H1 (cell line): ENCODE measurements around the gene TMPRSS13. TPM values are rescaled to one million over a fixed set of nuclear protein-coding genes. Genes with fewer than 3 reads are reported as not detected.

Experiments
- ASH2L ChIP-seq: fragments of 200-600, 300-600 bp; sonication (generic); IDR thresholded peaks from one replicate; pipeline ENCODE4 v1.7.1; 2017; ENCODE audit warnings: low read length
- CHD7 ChIP-seq: fragments of 300-600 bp; sonication (generic); IDR thresholded peaks from 2 replicates; pipeline ENCODE4 v1.7.1; 2012; ENCODE audit warnings: low read length, moderate library complexity, mild to moderate bottlenecking, inconsistent platforms; ENCODE audit not compliant: insufficient replicate concordance
- EP300 ChIP-seq, 2 experiments: IDR thresholded peaks; 1 replicate in 1 of 2; 2 replicates in 1 of 2; pipeline ENCODE4 v1.6.1; 2011 to 2012; ENCODE audit warnings: low read depth in 2 of 2, low read length in 2 of 2, mild to moderate bottlenecking in 2 of 2, borderline replicate concordance in 1 of 2, inconsistent platforms in 1 of 2, moderate library complexity in 1 of 2
- GTF2F1 ChIP-seq: IDR thresholded peaks from 2 replicates; pipeline ENCODE4 v1.6.1; 2012; ENCODE audit warnings: low read depth, low read length, improper control_type of control experiment, borderline replicate concordance
- MAX ChIP-seq: IDR thresholded peaks from 2 replicates; pipeline ENCODE4 v1.6.1; 2012; ENCODE audit warnings: inconsistent platforms
- POLR2A ChIP-seq, 2 experiments: IDR thresholded peaks; 1 replicate in 1 of 2; 2 replicates in 1 of 2; pipeline ENCODE4 v1.6.1; 2011; ENCODE audit warnings: low read depth in 2 of 2, low read length in 2 of 2, mild to moderate bottlenecking in 2 of 2; ENCODE audit errors: control extremely low read depth in 1 of 2
- TAF1 ChIP-seq: IDR thresholded peaks from 2 replicates; pipeline ENCODE4 v1.6.1; 2011; ENCODE audit warnings: mild to moderate bottlenecking, low read depth, low read length
- polyA plus RNA-seq, 7 experiments: library from polyadenylated mRNA; depleted of rRNA in 3 of 7; stranded (reverse) in 5 of 7; unstranded in 2 of 7; fragments of >200 nt in 5 of 7; fragments of 200-250 nt in 2 of 7; gene quantifications; 1 replicate in 5 of 7; 2 replicates in 1 of 7; 4 replicates in 1 of 7; pipeline versions ENCODE4 v1.2.1 to v1.2.3, GENCODE V29; 2011 to 2013; ENCODE audit warnings: missing spikeins in 2 of 7, mixed read lengths in 2 of 7
- total RNA-seq: library from RNA; stranded (reverse); fragmentation: NEBNext Ultra II Directional; extraction: Animal tissue kit (Norgen Biotek cat#: 25700); gene quantifications from 2 replicates; pipeline ENCODE4 v1.2.1, GENCODE V29; 2021

The TMPRSS13 gene
- total and polyA plus RNA-seq, 2 of the 8 experiments (the other 6 are each of a cell fraction or from before 2014, with no cell fraction given) = 0.61 to 0.79 TPM

GRCh38 chr11:117941163-117941707, 12.0 kb upstream of the TMPRSS13 start (continued):
- TF ChIP-seq CHD7 = no peak
- TF ChIP-seq GTF2F1 = no peak
- TF ChIP-seq EP300 (IDR thresholded peaks at IDR 0.05; ENCODE audit: borderline replicate concordance in 1 of 2, low read depth in 2 of 2, low read length in 2 of 2) = no peak
- no peak for TF ChIP-seq POLR2A (IDR thresholded peaks at IDR 0.05; ENCODE audit: control extremely low read depth in 1 of 2, low read depth in 2 of 2, low read length in 2 of 2)
- TF ChIP-seq MAX = no peak
- TF ChIP-seq ASH2L = no peak
- no peak for TF ChIP-seq TAF1
